Lung (tissue), 12 donors: Measurements from ENCODE around the gene TMEM222. TPM values are rescaled to one million over a fixed set of nuclear protein-coding genes. Genes with fewer than 3 reads are reported as not detected.

Experiments
- ATAC-seq: fragments of 200-7000 bp; cut with Tn5 transposase; one replicate; pipeline ENCODE4 v1.9.1; 2020; ENCODE audit warnings: moderate number of reproducible peaks; ENCODE audit not compliant: insufficient read depth, low FRiP score
- DNase-seq, 3 donors: peaks; one replicate each; pipeline ENCODE4 v3.0.0-alpha.2; 2013 to 2017
- H3K27ac ChIP-seq, 2 donors: one replicate each; pipeline ENCODE4 v1.5.1; 2013; ENCODE audit warnings: mild to moderate bottlenecking in 2 of 2, moderate library complexity in 2 of 2, control low read depth in 1 of 2, inconsistent platforms in 1 of 2, low read depth in 1 of 2, low read length in 1 of 2
- H3K27me3 ChIP-seq, 3 donors: one replicate each; pipeline ENCODE4 v1.5.1; 2013; ENCODE audit warnings: low read length in 2 of 3; ENCODE audit not compliant: control insufficient read depth in 3 of 3, insufficient read depth in 3 of 3
- H3K36me3 ChIP-seq, 4 donors: one replicate each; pipeline ENCODE4 v1.5.1; 2013; ENCODE audit warnings: low read length in 4 of 4, mild to moderate bottlenecking in 1 of 4, moderate library complexity in 1 of 4; ENCODE audit not compliant: control insufficient read depth in 4 of 4, insufficient read depth in 4 of 4
- H3K4me1 ChIP-seq, 5 donors: one replicate each; pipeline ENCODE4 v1.5.1; 2013; ENCODE audit warnings: low read length in 5 of 5, mild to moderate bottlenecking in 2 of 5, moderate library complexity in 1 of 5; ENCODE audit not compliant: control insufficient read depth in 5 of 5, insufficient read depth in 5 of 5
- H3K4me3 ChIP-seq: one replicate; pipeline ENCODE4 v1.5.1; 2013; ENCODE audit warnings: mild to moderate bottlenecking, control low read depth, moderate library complexity
- H3K9ac ChIP-seq, 2 donors: one replicate each; pipeline ENCODE4 v1.5.1; 2013; ENCODE audit warnings: low read length in 2 of 2, control low read depth in 1 of 2; ENCODE audit not compliant: insufficient read depth in 1 of 2
- H3K9me3 ChIP-seq, 4 donors: one replicate each; pipeline ENCODE4 v1.5.1; 2013; ENCODE audit warnings: low read length in 3 of 4, mild to moderate bottlenecking in 1 of 4, moderate library complexity in 1 of 4; ENCODE audit not compliant: control insufficient read depth in 4 of 4, insufficient read depth in 3 of 4
- CTCF ChIP-seq: IDR thresholded peaks from 2 replicates; pipeline ENCODE4 v1.5.1; 2012; ENCODE audit warnings: mild to moderate bottlenecking; ENCODE audit errors: control extremely low read depth, extremely low read depth
- WGBS, 2 donors: extraction: QIAGEN DNeasy Blood & Tissue Kit; methylation state at CpG; one replicate each; pipeline ENCODE4 v1.1.7; 2013; 5-methylcytosine and 5-hydroxymethylcytosine counted together
- polyA plus RNA-seq, 2 donors: library from polyadenylated mRNA; stranded (reverse); fragments of 200-250 nt; gene quantifications; one replicate each; pipeline ENCODE4 v1.2.1, GENCODE V29; 2013
- total RNA-seq, 2 donors: library from RNA; depleted of rRNA in 1 of 2; stranded (reverse); fragments of >200 nt in 1 of 2; gene quantifications; one replicate each; pipeline ENCODE4 v1.2.1, GENCODE V29; 2014 to 2021
- donor health status: control.
- donor health status: control.
- donor health status: Bipolar disorder and iron deficiency.
- donor health status: healthy.
- donor health status: DM: yes; HTN: yes; CAD: no.

Gene TMEM222
- total and polyA plus RNA-seq, 4 donors, result 25.2 to 51.5 (median 48.4) TPM

GRCh38 chr1:27358928-27359313, 37.0 kb downstream of the TMEM222 start:
- Histone ChIP-seq H3K9me3 (no peaks in the 10 kb centered on the region), H3K36me3 (peaks cover 4 to 82% (median 5%) of the 10 kb centered on the region in 4 donors), H3K9ac (no peak overlapping the region), H3K4me3 (no peak overlapping the region), H3K27me3 (peaks cover 0 to 2% (median 0%) of the 10 kb centered on the region in 3 donors), H3K27ac (no peak overlapping the region), H3K4me1 (peaks cover 0 to 4% (median 0%) of the 10 kb centered on the region in 5 donors)
- ATAC-seq (no peak), DNase-seq (no peak)
- WGBS, 2 donors, result 96 to 97% methylated on average over 5 of the region's 5 CpGs
- no peak for TF ChIP-seq CTCF

- Histone ChIP-seq H3K9me3 (no peaks in the 10 kb centered on the region), H3K27ac (no peak overlapping the region), H3K9ac (no peak overlapping the region), H3K4me1 (peaks cover 0 to 9% (median 2%) of the 10 kb centered on the region in 5 donors), H3K4me3 (no peak overlapping the region), H3K36me3 (peaks cover 4 to 89% (median 5%) of the 10 kb centered on the region in 4 donors), H3K27me3 (peaks cover 0 to 2% (median 0%) of the 10 kb centered on the region in 3 donors)
- DNase-seq (no peak), ATAC-seq (no peak)
- TF ChIP-seq CTCF, result no peak
- 63 to 75% methylated on average over 9 of the region's 9 CpGs for WGBS, 2 donors
Observed at GRCh38 chr1:27359822-27360158, 37.8 kb downstream of the TMEM222 start.

GRCh38 chr1:27360159-27361043, 38.4 kb downstream of the TMEM222 start:
- ATAC-seq, result no peak

More at GRCh38 chr1:27360159-27361043, 38.4 kb downstream of the TMEM222 start:
- H3K4me3 ChIP-seq, result no peak overlapping the region
- no peak for DNase-seq
- H3K27me3 ChIP-seq, result peaks cover 0 to 2% (median 0%) of the 10 kb centered on the region in 3 donors
- peaks cover 2 to 84% (median 4%) of the 10 kb centered on the region in 4 donors for H3K36me3 ChIP-seq
- WGBS, 2 donors, result 28 to 61% methylated on average over 63 to 71 of the region's 71 CpGs
- H3K4me1 ChIP-seq, result peaks cover 0 to 13% (median 9%) of the 10 kb centered on the region in 5 donors
- no peaks in the 10 kb centered on the region for H3K9me3 ChIP-seq
- no peak overlapping the region for H3K9ac ChIP-seq
- no peak for TF ChIP-seq CTCF
- H3K27ac ChIP-seq, result no peak overlapping the region
